Inflammatory macrophage (primary cell): Measurements from ENCODE around the gene TANGO6.
"Not testable (repeated sequence)": the region's sequence is repeated elsewhere in the genome, so short reads cannot be mapped to it uniquely, and the experiment has no call there.

Experiments used
- DNase-seq, 2 donors: peaks; one replicate each; pipeline ENCODE4 v3.0.0-alpha.2; 2020 to 2022

TANGO6 gene

DNA sequence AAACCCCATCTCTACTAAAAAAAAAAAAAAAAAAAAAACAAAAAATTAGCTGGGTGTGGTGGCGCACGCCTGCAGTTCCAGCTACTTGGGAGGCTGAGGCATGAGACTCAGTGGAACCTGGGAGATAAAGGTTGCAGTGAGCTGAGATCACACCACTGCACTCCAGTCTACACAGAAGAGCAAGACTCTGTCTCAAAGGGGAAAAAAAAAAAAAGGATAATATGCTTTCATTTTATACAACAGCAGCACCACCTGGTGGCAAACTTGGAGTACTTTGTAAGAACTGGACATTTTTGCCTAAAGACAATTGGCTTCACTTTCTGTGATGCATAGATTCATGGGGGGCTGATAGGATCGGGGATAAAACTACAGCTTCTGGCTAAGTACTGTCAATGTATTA lies 280.6 kb downstream of the TANGO6 start:
- peak; percentile 52 to 67 for DNase-seq

DNA sequence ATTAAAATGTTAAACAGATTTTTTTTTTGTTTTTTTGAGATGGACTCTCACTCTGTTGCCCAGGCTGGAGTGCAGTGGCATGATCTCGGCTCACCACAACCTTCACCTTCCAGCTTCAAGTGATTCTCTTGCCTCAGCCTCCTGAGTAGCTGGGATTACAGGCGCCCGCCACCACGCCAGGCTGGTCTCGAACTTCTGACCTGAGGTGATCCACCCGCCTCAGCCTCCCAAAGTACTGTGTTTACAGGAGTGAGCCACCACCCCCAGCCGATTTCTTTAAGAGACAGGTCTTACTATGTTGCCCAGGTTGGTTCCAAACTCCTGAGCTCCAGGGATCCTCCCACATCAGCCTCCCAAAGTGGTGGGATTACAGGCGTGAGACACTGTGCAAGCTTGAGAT lies 281.1 kb downstream of the TANGO6 start:
- DNase-seq = not testable (repeated sequence)

DNA sequence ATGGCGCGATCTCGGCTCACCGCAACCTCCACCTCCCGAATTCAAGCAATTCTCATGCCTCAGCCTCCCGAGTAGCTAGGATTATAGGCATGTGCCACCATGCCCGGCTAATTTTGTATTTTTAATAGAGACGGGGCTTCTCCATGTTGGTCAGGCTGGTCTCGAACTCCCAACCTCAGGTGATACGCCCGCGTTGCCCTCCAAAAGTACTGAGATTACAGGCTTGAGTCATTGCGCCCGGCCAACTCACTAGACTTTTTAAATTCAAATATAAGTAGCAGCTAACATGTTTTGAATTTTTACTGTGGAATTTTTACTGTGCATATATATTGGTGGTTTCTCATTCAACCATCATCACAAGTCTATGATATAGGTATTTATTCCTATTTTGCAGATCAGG lies 281.6 kb downstream of the TANGO6 start:
- not testable (repeated sequence) for DNase-seq

DNA sequence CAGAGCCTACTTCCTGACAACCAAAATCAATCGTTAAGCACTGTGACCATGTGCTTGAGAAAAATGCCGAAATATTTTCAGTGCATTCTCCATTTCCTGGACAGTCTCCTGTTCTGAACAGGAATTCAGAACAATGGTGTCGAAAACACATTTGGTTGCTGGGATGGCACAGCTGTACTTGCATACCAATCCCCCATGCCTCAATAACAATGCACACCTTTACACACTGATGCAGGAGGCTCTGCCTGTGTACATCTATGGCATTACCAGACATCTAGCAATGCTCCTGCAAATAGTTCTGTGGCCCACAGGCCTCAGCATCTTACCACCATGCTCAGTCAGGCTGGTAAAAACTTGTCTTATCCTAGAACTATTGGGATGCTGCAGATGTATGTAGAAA lies 282.9 kb downstream of the TANGO6 start:
- DNase-seq = no peak

DNA sequence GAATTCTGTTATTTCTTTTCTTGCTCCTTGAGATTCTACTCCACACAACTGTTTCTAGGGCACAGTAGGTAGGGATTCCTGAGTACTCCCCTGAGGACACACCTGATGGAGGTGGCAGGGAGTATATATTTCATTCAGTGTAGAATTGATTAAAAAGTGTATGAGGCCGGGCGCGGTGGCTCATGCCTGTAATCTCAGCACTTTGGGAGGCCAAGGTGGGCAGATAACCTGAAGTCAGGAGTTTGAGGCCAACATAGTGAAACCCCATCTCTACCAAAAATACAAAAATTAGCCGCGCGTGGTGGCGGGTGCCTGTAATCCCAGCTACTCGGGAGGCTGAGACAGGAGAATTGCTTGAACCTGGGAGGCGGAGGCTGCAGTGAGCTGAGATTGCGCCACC lies 283.5 kb downstream of the TANGO6 start:
- not testable (repeated sequence) for DNase-seq

DNA sequence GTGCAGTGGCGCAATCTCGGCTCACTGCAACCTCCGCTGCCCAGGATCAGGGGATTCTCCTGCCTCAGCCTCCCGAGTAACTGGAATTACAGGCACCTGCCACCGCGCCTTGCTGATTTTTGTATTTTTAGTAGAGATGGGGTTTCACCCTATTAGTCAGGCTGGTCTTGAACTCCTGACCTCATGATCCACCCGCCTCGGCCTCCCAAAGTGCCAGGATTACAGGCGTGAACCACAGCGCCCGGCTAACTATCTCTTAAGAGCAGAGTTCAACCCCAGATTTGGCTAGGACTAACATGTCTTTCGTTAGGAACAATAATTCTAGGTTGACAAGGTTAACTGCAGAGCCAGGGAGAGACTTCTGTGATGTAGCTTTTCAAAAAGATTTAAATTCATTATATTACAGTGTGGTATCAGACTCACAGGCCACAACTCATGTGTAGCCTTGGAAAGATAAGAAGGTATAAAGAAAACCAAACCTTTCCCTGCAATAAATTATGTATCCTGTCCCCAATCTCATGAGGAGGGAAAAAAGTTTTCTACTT lies 284.7 kb downstream of the TANGO6 start:
- no peak for DNase-seq

DNA sequence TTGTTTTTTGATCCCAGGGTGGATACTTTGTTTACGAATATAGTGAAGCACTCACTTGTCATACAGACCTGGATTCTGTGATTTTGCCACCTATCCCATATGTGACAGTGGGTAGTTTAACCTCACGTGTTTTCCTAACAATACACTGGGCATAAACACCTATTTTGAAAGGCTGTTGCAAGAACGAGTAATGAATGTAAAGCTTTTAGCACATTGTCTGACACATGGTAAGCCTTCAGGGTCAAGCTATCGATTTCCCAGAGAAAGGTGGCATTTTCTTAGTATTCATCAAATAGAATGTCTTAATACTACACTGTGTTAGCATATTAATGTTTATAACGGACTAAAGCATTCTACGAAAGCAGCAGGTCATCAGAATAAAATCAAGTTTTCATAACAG lies 287.1 kb downstream of the TANGO6 start:
- no peak for DNase-seq

DNA sequence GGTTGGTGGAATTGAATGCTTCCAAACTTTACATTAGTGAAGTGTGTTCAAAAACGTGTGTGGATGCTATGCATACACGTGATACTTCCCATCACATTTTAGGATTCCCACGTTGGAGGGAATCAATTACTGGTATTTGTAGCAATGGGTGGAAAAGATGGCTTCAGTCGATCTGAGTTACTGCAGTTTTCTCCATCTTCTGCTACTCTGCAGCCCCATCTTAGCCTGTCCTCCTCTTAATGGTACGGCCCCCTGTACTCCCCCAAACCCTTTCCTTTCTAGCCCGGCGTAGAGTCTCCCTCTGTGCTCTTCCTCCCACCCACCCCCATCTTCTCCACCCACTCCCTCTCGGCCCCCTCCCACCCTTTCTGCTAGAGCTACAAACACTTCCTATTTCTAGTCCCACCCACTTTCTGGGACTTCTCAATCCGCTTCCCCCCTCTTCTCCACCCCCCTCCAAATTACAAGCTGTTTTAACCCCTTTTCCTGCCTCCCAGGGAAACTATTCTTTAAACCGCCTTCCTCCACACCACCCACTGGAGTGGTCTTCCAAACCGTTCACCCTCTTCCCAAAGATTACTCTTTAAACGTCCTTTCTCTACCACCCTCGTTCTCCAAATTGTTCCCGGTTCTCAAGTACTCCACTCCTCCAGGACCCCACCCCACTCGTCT lies 288.0 kb downstream of the TANGO6 start:
- DNase-seq = peak; percentile 40 to 50

DNA sequence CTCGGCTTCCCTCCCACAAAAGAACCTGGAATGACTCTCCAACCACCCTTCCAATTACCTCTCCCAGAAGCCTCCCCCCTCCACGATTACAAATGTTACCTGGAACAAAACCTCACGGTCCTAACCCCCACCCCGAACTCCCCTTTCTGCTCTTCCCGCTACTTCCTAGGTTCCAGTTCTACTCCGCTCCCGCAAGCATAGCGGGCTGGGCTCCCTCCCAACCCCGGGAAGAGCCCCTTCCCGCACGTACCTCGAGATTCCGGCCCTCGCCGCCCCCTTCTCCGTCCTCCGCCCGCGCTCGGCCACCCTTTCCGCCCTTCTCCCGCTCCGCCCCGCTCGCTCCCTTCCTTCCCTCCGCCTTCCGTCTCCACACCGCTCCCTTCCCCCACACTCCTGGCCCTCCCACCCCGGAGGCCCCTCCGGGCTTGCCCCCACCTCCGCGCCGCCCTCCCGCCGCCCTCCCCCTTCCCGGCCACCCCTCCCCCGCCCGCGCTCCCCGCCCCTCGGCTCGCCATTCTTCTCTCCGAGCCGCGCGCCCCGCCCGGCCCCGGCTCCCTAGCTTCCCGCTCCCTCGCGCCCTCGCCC lies 288.6 kb downstream of the TANGO6 start:
- DNase-seq = peak; percentile 43 to 44

DNA sequence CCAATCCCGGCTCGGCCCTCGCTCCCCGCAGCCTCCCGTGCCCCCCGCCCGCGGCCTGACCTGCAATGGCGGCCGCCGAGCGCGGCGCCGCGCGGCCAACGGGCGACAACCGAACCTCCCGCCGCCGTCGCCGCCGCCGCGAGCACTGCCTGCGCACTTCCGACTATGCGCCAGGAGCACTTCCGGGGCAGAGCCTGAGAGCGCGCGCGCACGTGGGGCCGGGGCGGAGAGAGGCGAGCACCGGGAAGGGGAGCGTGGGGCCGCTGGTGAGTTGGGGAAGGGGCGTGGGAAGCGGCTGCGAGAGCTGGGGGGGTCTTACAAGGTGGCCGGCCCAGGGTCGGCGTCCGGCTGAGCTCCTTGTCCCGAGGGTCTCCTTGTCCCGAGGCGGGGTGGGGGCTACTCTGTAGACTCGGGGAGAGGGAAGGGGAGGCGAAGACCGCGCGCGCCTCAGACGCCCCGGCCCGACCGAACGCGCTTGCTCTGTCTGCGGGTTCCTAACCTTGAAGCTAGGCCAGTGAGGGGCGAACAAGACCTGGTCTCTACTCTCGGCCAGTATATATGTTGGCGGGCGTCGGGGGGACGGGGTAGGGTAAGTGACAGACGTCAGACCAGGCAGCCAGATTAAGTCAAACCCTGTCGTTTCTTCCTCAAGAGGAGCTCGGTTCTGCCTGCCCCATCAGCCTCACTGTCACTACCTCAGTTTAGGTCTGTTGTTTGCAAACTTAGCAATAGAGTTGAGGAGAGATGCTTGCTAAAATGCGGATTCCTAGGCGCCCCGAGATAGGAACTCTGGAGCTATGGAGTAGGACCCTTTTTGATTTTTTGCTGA lies 289.3 kb downstream of the TANGO6 start, which contains the start of the genes CHTF8 and UTP4:
CHTF8 (minus strand) TSS at position 165 of the 829 bp plus-strand sequence. CDS start 11,130 bp downstream, outside the sequence.
UTP4 (plus strand) TSS at position 226 of the 829 bp plus-strand sequence. CDS start 811 bp downstream, outside the sequence.
- peak; percentile 75 to 88 for DNase-seq

DNA sequence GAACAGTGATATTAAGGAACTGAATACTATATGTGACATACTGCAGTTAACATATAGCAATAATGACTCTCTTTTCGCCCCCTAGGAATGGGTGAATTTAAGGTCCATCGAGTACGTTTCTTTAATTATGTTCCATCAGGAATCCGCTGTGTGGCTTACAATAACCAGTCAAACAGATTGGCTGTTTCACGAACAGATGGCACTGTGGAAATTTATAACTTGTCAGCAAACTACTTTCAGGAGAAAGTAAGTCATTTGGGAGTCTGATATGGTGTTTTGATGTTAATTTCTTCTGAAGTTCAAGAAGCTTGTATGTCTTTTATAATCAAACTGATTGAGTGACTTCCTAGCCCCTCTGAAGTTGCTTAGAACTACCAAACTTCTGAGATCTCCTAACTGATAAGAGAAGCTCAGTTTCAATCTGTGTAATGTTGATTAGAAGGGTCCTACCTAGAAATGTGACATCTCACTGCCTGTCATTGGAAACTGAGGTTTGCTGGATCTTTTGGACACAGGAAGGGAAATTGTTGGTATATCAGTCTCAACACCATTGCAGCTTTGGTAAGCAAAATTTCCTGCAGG lies 290.1 kb downstream of the TANGO6 start:
- DNase-seq = no peak
